GM19238 (cell line): ENCODE data around the gene SIAH3.

Source experiments
- DNase-seq: peaks from one replicate; pipeline ENCODE4 v3.0.0; 2011; ENCODE audit warnings: low spot score; ENCODE audit not compliant: insufficient read length

The SIAH3 gene

DNA sequence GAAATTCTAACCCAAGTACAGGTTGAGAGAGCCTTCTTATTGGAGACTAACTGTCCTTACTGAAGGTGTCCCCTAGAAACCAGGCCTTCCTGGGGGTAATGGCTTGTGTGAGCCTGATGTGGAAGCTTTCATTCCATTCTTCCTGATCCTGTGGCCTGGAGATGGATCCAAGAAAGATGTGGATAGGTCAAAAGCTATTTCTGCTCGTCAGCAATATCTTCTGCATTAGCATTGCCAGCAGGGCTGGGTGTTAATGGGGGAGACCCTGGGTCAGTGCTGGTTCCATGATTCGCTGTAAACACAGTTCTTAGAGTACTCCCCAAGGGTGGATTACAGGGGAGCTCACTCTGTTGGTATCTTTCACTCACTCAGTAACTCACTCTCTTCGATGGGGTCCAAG is 106.6 kb downstream of the SIAH3 start:
- DNase-seq: no peak

DNA sequence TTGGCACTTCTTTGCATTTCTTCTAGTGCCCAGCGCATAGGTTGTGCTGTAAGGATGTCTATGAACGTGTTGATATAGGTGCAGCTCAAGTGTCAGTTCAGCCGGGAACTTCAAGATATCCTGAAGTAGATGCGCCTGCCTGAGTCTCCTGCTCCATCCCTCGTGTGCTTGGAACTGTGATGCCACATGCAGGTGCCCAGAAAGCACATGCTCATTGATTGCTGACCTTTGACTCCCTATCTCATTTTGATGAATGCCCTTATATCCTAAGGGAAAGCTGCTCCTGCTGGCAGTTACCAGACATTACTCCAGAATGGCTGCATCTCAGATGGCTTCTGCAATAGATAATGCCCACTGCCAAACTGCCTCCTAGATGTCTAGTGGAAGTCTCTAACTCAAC is 108.6 kb downstream of the SIAH3 start:
- no peak for DNase-seq

DNA sequence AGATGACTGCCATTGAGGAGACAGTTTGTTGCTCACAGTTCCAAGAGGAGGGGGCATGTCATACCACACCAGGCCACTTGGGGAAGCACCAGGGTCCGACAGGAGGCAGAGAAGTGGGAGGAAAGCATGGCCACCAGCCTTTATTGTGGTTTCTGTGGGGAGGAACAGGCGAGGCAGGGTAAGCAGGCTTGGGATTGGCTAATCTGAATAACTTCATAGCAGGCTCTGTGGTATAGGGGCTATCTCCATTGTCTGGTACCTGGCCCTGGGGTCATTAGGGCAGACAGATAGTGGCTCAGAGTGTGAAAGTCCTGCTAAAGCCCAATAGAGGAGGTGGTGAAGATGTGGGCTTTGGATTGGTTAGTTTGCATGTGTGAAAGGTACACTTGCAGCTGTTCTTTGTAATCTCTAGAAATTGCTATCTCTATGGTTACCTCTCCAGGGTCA is 114.0 kb downstream of the SIAH3 start:
- DNase-seq: no peak

DNA sequence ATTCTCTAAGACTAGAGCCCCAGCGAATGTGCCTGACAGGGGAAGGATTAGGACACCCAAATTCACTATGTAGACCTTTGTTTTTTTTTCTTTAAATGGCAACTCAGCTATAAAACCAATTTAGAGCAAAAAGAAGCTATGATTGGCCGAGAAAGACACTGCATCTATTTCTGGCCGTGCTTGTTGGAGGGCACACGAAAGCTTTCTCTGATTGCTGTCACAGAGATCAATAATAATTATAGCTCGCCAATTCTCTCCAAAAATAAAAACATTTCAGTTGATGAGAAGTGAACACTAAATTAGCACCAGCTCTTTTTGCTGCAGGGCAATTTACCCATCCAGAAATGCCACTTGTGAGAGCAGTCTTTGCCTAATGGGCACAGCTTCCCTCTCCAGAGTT is 118.2 kb downstream of the SIAH3 start:
- DNase-seq: no peak

DNA sequence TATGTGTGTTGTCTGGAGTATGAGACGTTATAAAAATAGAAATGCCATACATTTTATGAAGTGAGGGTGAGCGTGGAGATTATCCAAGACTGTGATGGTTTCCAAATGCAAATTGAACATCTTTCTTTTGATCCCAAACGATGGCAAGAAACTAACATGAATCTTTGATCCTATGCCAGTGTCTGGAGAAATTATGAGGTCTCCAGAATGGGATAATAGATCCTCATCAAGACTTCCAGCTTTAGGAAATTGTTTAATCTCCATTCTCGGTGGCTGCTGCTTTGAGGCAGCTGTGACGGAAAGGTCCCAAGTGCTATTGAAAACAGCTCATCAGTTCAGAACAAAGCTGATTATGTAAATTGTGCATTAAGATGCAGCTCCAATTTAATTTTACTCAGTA is 118.6 kb downstream of the SIAH3 start:
- no peak for DNase-seq

DNA sequence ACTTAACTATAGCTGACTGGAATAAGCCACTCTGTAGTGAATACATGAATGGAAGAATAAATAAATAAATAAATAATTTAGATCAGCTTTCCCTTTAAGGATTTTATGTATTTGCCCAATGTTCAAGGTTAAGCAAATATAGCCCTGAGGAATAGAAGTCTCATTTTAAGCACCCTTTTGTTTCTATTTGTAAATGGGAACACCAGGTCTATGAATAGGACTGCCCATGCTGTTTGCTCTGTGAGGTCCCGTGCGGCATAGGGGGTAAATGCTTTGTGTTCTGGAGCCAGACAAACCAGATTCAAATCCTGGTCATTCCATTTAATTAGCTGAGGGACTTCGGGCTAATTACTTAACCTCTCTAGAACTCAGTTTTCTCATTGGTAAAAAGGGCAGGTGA is 120.1 kb downstream of the SIAH3 start:
- no peak for DNase-seq

DNA sequence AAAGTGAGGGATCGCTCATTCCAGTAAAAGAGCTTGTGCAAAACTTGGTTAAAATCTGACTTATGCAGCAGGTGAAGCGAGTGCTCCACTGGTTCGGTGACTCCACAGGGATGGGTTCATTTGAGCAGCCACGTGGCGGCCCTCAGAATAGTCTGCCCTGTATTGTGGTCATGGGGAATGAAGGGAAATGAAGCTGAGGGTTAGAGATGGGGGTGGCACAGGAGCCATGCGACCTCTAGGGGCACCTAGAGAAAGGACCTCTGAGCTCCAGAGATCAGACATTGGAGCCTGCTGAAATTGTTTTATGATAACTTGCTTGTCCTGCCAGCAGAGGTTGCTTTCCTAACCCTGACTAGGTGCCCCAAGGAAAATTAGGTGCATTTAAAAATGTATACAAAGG is 122.8 kb downstream of the SIAH3 start:
- DNase-seq: no peak
